UCSD-AML1 (cell line): Measurements from ENCODE around the gene LRBA.
"Not testable (repeated sequence)": the region's sequence is repeated elsewhere in the genome, so short reads cannot be mapped to it uniquely, and the experiment has no call there.

Experiments used
- DNase-seq: peaks from one replicate; lab custom pipeline; 2025; ENCODE audit not compliant: unreplicated experiment; lab: John Stamatoyannopoulos, UW

LRBA gene

DNA sequence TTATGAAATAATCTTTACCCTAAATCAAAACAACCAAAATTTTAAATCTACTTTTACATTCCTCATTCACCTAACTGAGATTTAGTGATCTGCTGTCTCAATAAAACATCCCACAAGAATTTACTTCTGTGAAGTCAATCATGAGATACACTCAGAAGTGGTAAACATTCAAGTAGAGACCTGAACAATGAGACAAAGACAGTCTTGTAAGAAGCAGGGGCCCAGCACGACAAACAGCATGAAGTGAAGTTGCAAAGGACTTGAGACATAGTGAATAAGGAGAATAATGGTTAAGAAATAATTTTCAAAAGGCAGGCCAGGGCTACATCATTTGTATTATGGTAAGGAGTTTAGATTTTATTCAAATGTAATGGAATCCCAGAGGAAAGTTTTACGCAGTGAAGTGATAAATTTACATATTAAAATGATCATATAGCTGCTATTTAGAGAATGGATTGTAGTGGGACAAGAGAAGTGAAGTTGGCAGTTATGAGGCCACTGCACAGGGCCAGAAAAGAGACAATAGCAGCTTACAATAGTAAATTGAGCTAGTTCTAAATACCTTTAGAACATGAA, 331.2 kb downstream of the LRBA start:
- no peak for DNase-seq

DNA sequence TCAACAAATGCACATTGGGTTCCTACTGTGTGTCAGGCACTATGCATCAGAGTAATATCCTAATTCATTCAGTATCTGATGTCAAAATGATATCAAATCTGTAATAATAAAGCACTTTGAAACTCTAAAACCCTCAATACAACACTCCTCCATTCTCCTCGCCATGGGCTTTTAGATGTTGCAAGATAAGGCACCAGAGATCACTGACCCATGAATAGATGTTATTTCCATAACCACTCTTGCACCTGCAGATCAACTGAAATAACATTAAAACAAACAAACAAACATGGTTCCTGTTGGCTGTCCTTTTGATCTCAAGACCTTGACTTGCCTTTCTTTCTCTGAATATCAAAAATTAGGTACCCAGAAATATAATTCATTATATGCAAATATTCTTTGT, 333.0 kb downstream of the LRBA start:
- no peak for DNase-seq

- no peak for DNase-seq
Observed at GRCh38 chr4:150681063-150681462, 334.0 kb downstream of the LRBA start.

GRCh38 chr4:150680651-150681050, 334.4 kb downstream of the LRBA start:
- DNase-seq: no peak

DNA sequence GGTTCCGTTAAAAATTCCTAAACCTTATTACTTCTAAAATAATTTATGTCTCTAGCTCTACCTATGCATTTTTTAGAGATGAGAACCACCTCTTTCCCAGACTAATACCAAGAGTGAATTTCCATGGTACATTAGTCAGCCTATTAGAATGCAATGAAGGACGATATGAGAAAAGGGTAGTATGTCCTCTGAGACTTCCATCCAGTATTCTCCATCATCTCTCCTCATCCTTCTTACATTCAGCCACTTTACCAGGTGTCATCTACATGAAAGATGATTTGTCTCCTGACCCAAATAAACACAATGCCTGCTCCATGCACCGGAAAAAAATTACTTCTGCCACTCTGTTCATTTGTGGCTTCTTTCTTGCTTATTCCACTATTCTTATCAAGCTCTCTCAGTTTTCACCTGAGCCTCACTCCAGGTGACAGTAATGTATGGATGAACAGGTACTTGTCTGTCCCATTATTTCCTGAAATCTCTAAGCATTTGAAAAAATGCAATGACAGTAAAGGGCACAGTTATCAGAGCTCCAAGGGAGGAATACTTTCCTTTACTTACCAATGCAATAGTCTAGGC, 335.2 kb downstream of the LRBA start:
- no peak for DNase-seq

GRCh38 chr4:150679018-150679764, 335.9 kb downstream of the LRBA start:
- DNase-seq: no peak

- no peak for DNase-seq
Observed at GRCh38 chr4:150673793-150674192, 341.3 kb downstream of the LRBA start.

DNA sequence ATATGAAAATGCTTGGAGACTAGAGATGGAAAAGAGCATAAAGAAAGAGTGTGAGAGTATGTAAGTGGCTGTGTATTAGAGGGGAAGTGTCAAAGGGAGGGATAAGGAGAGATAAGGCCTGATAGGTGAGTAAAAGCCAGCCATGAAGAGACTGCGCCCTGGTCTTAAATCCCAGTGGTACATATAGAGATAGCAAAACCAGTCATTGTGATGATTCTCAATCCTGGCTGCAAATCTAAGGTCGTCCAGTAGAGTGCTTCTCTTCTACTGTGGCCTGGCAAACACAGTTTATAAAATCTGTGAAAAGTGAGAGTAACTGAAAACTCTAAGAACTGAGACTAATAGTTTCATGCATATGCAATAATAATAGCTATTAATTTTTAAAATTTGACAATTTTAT, 346.3 kb downstream of the LRBA start:
- DNase-seq: no peak

- no peak for DNase-seq
Observed at GRCh38 chr4:150664935-150665334, 350.1 kb downstream of the LRBA start.

- no peak for DNase-seq
Observed at GRCh38 chr4:150662686-150663085, 352.4 kb downstream of the LRBA start.

GRCh38 chr4:150661551-150661950, 353.5 kb downstream of the LRBA start:
- not testable (repeated sequence) for DNase-seq

DNA sequence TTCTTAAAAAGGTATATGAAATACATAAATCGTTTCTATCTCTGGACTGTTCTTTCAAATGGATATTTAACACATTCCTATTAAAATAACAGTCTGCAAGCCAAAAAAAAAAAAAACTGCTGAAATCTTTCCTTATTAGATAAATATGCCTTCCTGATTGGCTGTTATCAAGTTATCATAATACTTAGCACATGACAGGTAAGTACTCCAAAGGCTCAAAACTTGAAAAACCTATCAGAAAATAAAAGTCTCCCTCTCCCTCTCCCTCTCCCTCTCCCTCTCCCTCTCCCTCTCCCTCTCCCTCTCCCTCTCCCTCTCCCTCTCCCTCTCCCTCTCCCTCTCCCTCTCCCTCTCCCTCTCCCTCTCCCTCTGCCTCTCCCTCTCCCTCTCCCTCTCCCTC, 356.8 kb downstream of the LRBA start:
- DNase-seq: not testable (repeated sequence)

GRCh38 chr4:150656891-150657290, 358.2 kb downstream of the LRBA start:
- no peak for DNase-seq

DNA sequence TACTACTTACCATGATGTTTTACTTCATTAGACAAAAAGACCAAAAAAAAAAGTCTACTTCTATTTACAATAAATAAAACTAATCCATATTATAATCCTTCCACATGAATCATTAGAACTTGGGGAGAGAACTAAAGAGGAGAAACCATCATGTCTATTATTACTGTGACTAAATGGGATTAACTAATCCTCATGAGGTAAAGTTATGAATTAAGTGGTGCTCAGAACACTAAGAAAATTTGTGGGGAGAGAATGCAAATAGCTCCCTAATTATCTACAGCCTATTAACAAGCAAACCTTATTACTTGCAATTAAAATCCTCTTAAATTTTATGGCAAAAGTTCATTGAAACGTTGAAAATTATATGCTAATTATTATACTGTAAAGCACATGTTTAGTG, 364.3 kb downstream of the LRBA start:
- no peak for DNase-seq

GRCh38 chr4:150648123-150648522, 367.0 kb downstream of the LRBA start:
- no peak for DNase-seq

DNA sequence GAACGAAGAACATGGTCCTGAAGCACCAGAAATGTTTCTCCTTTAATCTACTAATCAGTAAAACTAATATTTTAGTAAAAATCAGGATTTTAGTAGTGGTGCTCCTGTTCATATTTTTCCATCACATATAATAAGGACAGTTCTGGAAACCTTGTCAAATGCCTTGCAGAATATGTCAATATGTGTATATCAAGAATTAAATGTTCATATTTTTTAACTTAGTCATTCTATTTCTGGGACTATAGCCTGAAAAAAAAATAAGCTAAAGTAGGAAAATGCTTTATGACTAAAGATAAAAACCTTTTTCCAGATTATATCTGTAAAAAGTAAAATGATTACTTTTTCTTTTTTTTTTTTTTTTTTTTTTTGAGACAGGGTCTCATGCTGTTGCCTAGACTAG, 368.1 kb downstream of the LRBA start:
- DNase-seq: no peak

GRCh38 chr4:150641612-150642011, 373.5 kb downstream of the LRBA start:
- DNase-seq: no peak

DNA sequence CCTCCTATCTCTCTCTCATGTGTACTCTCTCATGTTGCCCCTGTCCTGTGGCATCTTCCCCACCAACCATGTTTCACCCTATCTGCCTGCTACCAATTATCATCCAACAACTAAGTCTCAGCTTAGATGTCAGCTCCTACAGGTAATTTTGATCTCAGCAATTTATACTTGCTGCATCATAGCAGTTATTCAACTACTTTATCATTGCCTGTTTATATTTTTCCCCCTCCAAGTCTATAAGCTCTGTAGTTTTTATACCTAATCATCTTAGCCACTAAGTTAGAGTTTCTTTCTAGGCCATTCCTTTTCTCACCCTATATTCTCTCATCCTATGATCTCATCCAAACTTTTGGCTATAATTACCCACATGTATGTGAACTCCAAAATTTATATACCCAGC, 382.4 kb downstream of the LRBA start:
- no peak for DNase-seq

- DNase-seq: no peak
Observed at GRCh38 chr4:150628073-150628472, 387.0 kb downstream of the LRBA start.

- DNase-seq: no peak
Observed at GRCh38 chr4:150625033-150625432, 390.1 kb downstream of the LRBA start.

DNA sequence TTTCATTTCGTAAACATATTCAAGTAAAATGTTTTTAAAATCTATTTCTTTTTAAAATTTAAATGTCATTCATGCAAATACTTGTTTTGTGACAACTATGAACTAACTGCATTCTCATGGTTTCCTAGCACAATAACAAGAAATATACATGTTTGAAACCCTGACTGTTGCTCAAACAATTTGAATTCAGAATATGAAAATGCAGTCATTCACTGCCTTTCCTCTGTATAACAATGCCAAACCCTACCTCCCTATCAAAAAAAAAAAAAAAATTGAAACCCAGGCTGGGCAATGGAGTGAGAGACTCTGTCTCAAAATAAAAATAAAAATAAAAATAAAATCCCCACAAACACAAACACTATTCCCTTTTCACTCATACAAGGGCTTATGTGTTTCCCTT, 391.0 kb downstream of the LRBA start:
- DNase-seq: no peak

DNA sequence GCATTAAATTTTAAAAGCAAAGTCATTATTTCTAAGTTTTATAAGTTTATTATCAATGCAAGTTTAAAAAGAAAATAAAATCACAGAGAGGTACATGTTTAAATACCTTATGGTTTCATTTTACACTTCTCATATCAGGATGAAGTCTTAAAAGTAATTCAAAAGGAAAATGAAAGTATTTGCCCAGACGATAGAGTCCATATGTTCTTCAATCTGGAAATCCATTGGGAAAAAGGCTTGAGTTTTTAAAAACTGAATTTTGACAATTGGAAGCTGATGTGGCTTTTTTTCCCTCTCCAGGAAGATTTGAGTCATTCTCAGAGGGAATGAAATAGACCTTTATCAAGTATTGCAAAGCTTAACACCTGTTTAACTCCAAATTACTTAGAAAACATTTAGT, 396.0 kb downstream of the LRBA start:
- DNase-seq: no peak

DNA sequence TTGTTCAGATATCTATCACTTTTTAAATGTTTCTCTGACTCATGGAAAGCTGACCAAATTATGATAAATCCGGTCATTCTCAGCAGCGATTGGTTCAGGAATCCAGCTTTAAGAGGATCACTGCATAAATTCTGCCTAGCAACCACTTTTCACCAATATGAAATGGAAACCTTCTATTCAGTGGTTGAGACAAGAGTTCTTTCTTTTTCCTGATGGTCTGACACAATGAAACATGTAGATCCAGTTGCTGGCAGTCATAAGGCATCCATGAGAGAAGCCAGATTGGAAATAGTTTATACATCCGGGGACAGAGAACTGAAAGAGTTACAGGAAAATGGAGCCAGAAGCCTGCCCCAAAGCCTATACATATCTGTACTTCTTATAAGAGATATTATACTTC, 406.0 kb downstream of the LRBA start:
- DNase-seq: no peak
